Inflammatory macrophage treated with lipopolysaccharide for 1 hour (primary cell): Measurements from ENCODE around the gene CHD6.

Experiments
- DNase-seq, 2 donors: peaks; one replicate each; pipeline ENCODE4 v3.0.0-alpha.2; 2020 to 2022

Gene CHD6

DNA sequence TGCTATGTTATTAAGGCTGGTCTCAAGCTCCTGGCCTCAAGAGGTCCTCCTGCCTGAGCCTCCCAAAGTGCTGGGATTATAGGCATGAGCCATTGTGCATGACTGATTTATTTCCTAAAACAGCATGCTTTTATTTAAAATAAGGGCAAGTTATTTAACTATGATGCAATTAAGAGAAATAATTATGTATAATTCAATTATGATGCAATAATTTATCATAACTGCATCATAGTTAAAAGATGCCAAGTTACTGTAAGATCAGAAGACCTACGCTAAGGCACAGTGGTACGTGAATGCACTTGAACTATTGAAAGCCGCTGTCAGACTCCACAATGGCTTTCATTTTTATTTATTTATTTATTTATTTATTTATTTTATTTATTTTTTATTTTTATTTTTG, 227.3 kb downstream of the CHD6 start:
- DNase-seq = no peak

DNA sequence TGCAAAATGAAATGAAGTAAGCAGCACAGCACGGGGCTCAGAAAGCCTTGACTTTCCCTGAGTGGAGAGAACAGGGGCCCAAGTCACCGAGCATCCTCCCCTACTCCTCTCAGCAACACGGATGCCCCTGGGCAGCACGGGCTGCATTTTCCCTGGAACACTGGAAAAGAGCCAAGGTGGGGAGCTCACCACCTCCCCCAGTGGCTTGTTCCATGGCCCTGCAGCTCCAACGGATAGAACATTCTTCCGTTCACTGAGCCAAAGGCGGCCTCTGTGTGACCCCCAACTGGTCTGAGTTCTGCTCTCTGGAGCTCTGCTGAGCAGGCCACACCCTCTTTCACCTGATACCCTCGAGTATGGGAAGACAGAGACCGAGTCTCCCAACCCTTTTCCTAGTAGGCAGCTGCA, 230.7 kb downstream of the CHD6 start:
- no peak for DNase-seq

DNA sequence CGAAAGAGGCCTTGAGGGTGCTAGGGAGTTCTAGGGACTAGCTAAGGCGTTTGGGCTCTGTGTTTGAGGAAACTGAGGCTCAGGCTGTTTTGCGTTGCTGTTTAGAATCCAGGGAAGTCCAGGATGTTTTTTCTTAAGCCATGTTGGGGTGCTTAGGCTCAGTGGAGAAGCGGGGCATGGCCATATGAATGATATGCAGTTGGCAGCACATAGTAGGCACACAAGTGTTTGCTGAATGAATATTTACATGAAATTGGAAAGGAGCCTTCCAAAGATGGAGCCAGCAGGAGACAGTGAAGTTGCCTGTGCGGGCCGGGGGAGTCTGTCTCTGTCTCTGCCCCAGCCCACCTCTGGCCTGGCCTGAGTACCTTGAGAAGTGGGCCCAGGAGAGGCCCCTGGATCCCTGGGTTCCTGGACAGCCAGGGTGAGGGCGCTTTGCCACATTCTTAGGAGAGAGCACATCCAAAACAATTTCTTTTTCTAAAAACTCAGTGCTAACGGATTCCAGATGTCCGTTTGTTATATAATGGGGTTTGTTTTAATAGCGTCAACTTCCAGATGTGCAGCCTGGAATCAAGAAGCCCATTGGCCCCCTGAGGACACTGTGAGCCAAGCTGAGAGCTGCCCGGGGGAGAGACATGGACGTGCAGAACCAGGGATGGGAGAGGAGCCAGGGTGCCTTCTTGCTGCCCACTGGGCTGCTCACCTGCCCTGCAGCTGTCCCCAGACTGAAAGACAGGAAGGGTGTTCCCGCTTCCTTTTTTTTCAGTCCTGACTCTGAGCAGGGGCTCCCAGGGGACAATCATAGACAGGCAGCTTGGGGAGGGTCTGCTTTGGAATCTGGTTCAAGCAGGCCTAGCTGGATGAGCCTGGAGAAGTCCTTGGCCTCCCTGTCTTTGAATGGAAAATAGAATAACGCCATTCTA, 231.4 kb downstream of the CHD6 start:
- no peak for DNase-seq

GRCh38 chr20:41382791-41383305, 235.3 kb downstream of the CHD6 start:
- DNase-seq = no peak

DNA sequence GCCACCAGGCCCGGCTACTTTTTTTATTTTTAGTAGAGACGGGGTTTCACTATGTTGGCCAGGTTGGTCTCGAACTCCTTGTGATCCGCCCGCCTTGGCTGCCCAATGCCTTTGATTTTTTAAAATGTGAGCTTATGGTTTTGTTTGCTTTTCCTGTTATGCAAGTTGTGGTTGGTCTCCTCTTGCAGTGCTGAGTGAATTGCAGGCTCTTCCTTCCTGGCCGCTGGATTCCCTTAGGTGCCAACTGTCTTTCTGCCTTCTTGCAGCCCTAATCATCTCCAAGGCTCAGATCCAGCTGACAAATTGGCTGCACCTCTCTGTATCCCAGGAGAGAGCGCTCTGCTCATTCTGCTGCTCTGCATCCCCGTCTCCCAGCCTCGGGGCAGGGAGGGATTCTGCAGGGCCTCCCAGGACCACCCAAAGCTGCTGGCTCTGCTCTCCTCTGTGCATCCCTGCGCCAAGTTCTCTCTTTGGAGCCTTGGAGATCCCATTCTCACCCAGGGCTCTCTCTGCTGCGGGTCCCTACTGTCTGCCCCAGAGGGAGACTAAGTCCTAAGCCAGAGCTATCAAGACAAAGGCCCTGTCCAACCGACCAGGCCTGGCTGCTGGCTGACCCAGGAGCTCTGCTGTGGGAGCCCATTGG, 237.5 kb downstream of the CHD6 start:
- DNase-seq = no peak

DNA sequence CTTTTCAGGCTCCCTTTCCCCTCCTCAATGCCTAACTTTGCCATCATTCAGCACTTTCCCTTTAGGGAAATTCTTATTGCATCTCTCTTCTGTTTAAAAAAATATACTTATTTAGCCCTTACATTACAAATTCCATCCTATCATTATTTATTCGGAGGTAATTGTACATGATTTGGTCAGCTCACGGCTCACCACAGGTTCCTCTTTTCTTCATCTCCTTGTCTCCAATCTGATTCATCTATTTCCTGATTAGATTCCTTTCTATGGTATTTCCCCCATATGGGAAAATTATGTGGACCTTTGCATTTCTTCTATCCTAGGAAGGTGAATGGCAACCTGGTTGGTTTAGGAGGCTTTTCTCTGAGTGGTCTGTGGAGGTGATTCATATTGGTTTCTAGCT, 238.6 kb downstream of the CHD6 start:
- no peak for DNase-seq

DNA sequence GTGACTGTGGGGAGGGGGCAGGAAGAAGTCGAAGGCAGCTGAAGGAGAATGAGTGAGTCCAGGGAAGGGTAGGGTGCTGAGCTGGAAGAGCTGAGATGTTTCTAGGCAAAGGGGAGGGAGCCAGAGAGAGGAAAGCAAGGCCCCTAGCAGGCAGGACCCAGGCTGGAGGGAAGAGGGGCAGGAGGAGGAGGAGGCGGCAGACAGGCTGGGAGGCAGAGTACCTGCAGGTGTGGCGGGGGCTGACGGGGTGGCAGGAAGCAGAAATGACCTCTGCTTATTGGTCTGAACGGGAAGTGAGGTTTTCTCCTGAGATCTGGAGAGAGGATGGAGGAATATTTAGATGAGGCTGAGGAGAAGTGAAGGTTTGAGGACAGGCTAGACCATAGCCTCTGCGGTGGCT, 240.9 kb downstream of the CHD6 start:
- DNase-seq = no peak

DNA sequence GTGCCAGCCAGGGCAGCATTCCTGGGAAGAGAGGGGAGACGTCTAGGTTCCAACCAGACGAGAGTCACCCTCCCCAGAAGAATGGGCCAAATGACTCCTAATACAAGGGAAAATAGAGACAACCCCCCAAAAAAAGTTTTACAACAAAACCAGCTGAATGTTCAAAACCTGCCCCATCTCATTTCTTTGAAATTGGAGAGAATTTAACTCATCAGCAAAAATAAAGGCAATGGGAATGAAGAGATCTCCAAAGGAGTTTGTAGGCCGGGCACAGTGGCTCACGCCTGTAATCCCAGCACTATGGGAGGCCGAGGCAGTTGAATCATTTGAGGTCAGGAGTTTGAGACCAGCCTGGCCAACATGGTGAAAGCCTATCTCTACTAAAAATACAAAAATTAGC, 241.8 kb downstream of the CHD6 start:
- DNase-seq = no peak

GRCh38 chr20:41375846-41376245, 242.3 kb downstream of the CHD6 start:
- no peak for DNase-seq

- DNase-seq = no peak
Observed at GRCh38 chr20:41373931-41374920, 244.0 kb downstream of the CHD6 start.

- peak; percentile 25 to 55 for DNase-seq
Observed at GRCh38 chr20:41373251-41373783, 244.9 kb downstream of the CHD6 start.

DNA sequence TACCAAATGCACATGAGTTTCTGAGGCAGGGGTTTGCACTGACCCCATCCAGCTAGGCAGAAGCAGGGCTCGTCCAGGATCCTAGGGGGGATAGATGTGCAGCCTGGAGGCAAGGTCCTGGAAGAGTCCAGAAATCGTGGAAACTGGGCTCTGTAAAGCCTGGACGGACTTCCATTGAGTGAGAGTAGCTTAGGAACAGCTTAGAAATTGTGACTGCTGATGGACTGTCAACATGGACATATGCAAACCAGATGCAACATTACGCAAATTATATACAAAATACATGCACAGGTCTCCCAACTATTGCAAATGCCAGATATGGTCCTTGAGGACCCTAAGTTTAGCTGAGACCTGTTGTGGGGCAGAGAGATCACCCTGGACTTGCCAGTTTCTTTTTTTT, 246.8 kb downstream of the CHD6 start:
- DNase-seq = no peak

GRCh38 chr20:41370176-41370575, 248.0 kb downstream of the CHD6 start:
- DNase-seq = no peak

DNA sequence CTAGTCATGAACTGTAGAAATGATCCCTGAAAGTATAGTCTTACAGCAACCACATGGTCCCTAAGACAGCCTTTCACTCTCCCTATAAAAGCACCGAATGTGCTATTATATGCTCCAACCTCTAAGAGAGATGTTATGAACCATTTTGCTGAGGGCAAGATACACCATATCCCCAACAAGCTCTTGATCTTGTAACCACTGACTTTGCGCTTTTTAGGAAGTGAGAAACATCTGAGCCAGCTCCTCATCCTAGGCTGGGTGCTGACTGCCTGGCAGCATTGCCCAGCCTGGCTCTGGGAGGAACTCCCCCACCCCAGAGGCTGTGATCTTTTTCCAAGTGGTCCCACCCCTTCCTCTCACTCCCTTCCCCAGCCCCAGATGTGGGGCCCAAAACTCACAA, 248.5 kb downstream of the CHD6 start:
- no peak for DNase-seq

DNA sequence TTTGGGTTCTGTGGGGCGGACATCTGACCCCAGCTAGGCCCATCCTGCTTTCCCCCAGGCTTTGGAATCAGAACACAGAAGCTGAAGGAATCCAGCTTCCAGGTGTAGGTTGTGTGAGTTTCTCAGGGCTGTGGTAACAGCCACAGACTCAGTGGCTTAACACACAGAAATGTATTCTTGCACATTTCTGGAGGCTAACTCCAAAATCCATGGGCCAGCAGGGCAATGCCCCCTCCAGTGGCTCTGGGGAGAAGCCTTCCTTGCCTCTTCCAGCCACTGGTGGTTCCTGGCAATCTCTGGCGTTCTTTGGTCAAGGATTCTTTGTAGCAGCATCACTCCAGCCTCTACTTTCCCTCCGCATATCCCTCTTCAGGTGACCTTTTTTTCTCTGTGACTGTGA, 250.2 kb downstream of the CHD6 start:
- DNase-seq = no peak

DNA sequence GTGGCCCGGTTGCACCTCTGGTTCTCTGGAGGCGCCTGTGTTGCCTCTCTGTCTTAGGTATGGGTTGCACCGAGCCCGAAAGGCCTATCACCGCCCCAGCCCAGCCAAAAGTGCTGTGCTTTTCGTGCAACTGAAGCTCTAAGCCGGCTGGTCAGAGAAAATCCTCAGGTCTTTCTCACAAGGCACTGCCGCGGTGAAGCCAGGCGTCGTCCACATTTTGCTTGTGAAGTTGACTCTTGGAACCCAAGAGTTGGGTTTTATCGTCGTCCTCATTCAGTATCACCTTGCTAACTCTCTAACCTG, 250.8 kb downstream of the CHD6 start:
- DNase-seq = no peak

- no peak for DNase-seq
Observed at GRCh38 chr20:41366546-41367392, 251.4 kb downstream of the CHD6 start, which contains the start of gene EMILIN3. Gene EMILIN3, minus strand, starts transcription at chr20:41366818. Its CDS starts 184 bp downstream, at chr20:41366634.

DNA sequence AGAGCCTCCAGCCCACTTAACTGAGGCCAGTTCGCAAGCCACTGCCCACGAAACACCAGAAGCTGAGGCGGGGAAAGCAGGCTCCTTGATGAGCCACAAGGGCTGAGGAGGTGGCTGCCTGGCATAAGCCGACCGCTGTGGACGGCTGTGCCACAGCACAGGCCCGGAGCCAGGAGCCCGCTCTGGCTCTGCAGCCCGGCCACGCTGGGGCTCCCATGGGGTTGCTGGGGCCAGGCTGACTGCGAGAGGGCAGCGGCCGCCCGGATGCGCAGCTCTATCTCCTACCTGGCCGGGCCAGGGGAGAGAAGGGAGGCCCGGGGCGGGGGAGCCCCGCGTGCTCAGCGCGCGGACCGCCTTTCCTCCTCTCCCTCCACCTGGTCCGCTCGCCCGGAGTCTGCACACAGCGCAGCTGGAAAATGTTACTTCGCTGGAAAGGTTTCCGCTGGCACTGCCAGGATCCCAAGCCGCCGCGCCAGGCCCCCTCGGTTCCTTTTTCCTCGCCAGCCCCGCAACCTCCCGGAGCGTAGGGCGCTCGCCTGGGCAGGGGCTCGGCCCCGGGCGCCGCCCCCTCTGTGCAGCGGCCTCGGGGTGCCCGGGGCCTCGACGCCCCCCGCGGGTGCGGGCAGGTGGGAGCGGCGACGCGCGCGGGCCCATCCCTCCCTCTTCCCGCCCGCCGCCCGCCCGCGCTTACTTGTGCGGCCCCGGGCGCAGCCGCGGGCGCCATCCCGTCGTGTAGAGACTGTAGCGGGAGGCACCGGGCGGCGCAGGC, 252.2 kb downstream of the CHD6 start:
- DNase-seq = no peak

GRCh38 chr20:41364967-41365765, 253.0 kb downstream of the CHD6 start:
- no peak for DNase-seq

GRCh38 chr20:41364236-41364855, 253.8 kb downstream of the CHD6 start:
- DNase-seq = no peak
